SU-DHL-6 (cell line): ENCODE results near the gene KIF18A.

ENCODE experiments used
- EZH2phosphoT487 ChIP-seq: fragments of 200-600 bp; sonication (generic), shearing (Covaris generic); conservative IDR thresholded peaks from 2 replicates; pipeline ENCODE4 v1.6.1; 2018; ENCODE audit warnings: mild to moderate bottlenecking, antibody characterized with exemption, low read length, moderate library complexity, mixed read lengths
- TF ChIP-seq, protein P1 (sequence below): fragments of 200-600 bp; sonication (generic); IDR thresholded peaks from one replicate; pipeline ENCODE4 v1.5.1; 2017; ENCODE audit warnings: antibody characterized with exemption, mild to moderate bottlenecking, low read length, moderate library complexity; ENCODE audit not compliant: insufficient read depth, poor library complexity, severe bottlenecking

DNA sequence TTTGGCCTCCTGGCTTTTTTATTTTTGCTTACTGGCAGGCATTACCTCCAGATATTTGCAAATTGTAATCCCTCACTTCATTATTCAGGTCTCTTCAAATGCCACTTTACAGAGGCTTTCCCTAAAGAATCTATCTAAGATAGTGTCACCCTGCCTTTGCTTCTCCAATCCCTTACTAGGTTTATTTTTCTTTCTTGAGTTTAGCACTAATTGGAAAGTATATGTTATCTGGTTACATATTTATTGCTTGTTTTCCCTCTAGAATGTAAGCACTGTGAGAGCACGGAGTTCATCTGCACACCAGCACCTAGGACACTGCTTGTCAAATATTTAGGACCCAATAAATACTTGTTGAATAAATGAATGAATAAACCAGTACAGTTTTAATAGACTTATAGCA, 3.5 kb downstream of the KIF18A start:
- TF ChIP-seq, protein P1, sequence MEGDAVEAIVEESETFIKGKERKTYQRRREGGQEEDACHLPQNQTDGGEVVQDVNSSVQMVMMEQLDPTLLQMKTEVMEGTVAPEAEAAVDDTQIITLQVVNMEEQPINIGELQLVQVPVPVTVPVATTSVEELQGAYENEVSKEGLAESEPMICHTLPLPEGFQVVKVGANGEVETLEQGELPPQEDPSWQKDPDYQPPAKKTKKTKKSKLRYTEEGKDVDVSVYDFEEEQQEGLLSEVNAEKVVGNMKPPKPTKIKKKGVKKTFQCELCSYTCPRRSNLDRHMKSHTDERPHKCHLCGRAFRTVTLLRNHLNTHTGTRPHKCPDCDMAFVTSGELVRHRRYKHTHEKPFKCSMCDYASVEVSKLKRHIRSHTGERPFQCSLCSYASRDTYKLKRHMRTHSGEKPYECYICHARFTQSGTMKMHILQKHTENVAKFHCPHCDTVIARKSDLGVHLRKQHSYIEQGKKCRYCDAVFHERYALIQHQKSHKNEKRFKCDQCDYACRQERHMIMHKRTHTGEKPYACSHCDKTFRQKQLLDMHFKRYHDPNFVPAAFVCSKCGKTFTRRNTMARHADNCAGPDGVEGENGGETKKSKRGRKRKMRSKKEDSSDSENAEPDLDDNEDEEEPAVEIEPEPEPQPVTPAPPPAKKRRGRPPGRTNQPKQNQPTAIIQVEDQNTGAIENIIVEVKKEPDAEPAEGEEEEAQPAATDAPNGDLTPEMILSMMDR: no peak
- TF ChIP-seq EZH2phosphoT487: no peak
